IMR-90 (cell line): ENCODE results near the gene OARD1. TPM values are rescaled to one million over a fixed set of nuclear protein-coding genes. Genes with fewer than 3 reads are reported as not detected.

Source experiments
- SMC3 ChIP-seq: fragments of 150-350 bp; IDR thresholded peaks from 2 replicates; pipeline ENCODE4 v1.6.1; 2016; ENCODE audit warnings: low read depth, mild to moderate bottlenecking, antibody characterized with exemption, low read length, moderate library complexity
- polyA plus RNA-seq, 3 experiments: library from polyadenylated mRNA; depleted of rRNA; stranded (reverse); fragments of >200 nt; gene quantifications; 2 replicates each; pipeline ENCODE4 v1.2.3, GENCODE V29; 2012; ENCODE audit warnings: low replicate concordance in 1 of 3
- total RNA-seq: library from RNA; depleted of rRNA; stranded (reverse); fragments of >200 nt; gene quantifications from 2 replicates; pipeline ENCODE4 v1.2.3, GENCODE V29; 2012
- TF ChIP-seq, protein P1 (sequence below): fragments of 150-350 bp; IDR thresholded peaks from 2 replicates; pipeline ENCODE4 v1.6.1; 2017; ENCODE audit warnings: mild to moderate bottlenecking, antibody characterized with exemption, low read length, low read depth

Gene OARD1
- total and polyA plus RNA-seq, 2 of the 4 experiments (the other 2 are of a cell fraction): 2.3 to 5.5 TPM

DNA sequence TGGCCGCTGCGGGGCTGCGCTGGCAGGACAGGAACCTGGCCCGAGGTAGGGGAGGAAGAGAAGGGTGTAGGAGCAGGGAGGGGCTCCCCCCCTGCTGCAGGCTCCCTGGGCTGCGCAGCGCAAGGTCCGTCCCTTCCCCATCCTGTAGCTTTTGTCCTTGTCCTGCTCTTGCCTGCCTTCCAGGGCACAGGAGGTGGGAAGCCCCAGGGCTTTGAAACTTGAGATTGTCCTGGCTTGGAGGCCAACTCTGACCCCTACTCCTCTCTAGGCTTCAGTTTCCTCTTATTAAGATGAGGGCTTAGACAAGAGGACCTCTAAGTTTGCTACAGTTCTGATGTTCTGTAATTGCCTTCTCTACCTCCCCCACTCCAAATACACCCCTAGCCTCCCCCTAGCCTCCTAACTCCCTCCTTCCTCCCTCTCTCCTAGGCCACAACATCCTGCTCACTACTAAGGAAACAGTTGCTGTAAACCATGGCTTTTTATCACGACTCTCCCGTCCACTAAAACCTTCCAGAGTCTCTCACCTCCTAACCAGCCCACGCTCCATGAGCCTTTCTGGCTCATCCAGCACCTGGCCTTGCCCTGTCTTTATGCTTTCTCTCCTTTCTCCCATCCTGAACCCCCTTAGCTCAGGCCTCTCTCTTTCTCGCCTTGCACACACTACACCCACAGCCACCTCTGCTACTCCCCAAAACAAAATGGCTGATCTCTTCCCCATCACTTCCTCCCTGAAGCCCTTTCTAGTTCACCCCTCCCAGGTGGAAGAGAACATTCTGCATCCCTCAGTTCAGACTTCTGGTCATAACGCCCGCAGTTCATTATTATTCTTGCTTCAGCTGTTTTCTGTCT lies 43.4 kb downstream of the OARD1 start (continued):
- TF ChIP-seq, protein P1, sequence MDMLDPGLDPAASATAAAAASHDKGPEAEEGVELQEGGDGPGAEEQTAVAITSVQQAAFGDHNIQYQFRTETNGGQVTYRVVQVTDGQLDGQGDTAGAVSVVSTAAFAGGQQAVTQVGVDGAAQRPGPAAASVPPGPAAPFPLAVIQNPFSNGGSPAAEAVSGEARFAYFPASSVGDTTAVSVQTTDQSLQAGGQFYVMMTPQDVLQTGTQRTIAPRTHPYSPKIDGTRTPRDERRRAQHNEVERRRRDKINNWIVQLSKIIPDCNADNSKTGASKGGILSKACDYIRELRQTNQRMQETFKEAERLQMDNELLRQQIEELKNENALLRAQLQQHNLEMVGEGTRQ: no peak
- no peak for TF ChIP-seq SMC3
